HG02759 (cell line): ENCODE measurements around the gene CGRRF1.

Experiments used
- ATAC-seq: cut with Tn5 transposase; IDR thresholded peaks from one replicate; pipeline ENCODE4 v1.9.1; 2021; ENCODE audit warnings: mild to moderate bottlenecking, moderate library complexity; ENCODE audit not compliant: unreplicated experiment

CGRRF1 gene

GRCh38 chr14:54538055-54538454, 28.3 kb downstream of the CGRRF1 start:
- no peak for ATAC-seq

GRCh38 chr14:54547583-54547982, 37.9 kb downstream of the CGRRF1 start:
- no peak for ATAC-seq

- ATAC-seq: no peak
These were observed 38.8 kb downstream of the CGRRF1 start for GRCh38 chr14:54548491-54548890.

- no peak for ATAC-seq
These were observed 40.2 kb downstream of the CGRRF1 start for GRCh38 chr14:54549862-54550261.

GRCh38 chr14:54550514-54550913, 40.8 kb downstream of the CGRRF1 start:
- ATAC-seq: no peak

GRCh38 chr14:54554401-54554800, 44.7 kb downstream of the CGRRF1 start:
- no peak for ATAC-seq

GRCh38 chr14:54555651-54556050, 45.9 kb downstream of the CGRRF1 start:
- no peak for ATAC-seq

GRCh38 chr14:54556535-54556934, 46.8 kb downstream of the CGRRF1 start:
- ATAC-seq: no peak

- no peak for ATAC-seq
These were observed 52.6 kb downstream of the CGRRF1 start for GRCh38 chr14:54562334-54562733.

GRCh38 chr14:54564071-54564867, 54.6 kb downstream of the CGRRF1 start:
- no peak for ATAC-seq

- peak; percentile 39 for ATAC-seq
These were observed 55.4 kb downstream of the CGRRF1 start for GRCh38 chr14:54564868-54565784.

GRCh38 chr14:54565785-54566409, 56.2 kb downstream of the CGRRF1 start:
- peak; percentile 60 for ATAC-seq

GRCh38 chr14:54566410-54567223, 56.9 kb downstream of the CGRRF1 start, which contains the start of gene SAMD4A:
SAMD4A (plus strand) TSS chr14:54567128; CDS start chr14:54567917, 789 bp downstream.
- ATAC-seq: peak; percentile 43

- ATAC-seq: peak; percentile 1
These were observed 57.5 kb downstream of the CGRRF1 start for GRCh38 chr14:54567224-54567638.

GRCh38 chr14:54567639-54568561, 58.2 kb downstream of the CGRRF1 start:
- peak; percentile 19 for ATAC-seq

GRCh38 chr14:54568821-54569595, 59.3 kb downstream of the CGRRF1 start:
- ATAC-seq: no peak

GRCh38 chr14:54570047-54570446, 60.3 kb downstream of the CGRRF1 start:
- ATAC-seq: no peak

GRCh38 chr14:54570631-54571415, 61.1 kb downstream of the CGRRF1 start:
- ATAC-seq: no peak
